H1 (cell line): Measurements from ENCODE around the gene ATP9B. TPM values are rescaled to one million over a fixed set of nuclear protein-coding genes. Genes with fewer than 3 reads are reported as not detected.

Source experiments
- CTCF ChIA-PET: fragments of 300-600 bp; sonication (Branson Sonifier 250); formaldehyde crosslinking; loops from one replicate; lab custom pipeline; 2021; ENCODE audit not compliant: partially characterized antibody; lab: Charles Lee
- POLR2A ChIA-PET: fragments of 300-600 bp; sonication (Branson Sonifier 250); formaldehyde crosslinking; loops from one replicate; lab custom pipeline; 2021; ENCODE audit warnings: inconsistent platforms; ENCODE audit not compliant: partially characterized antibody; lab: Charles Lee
- DNase-seq, 2 experiments: peaks; one replicate each; pipeline versions ENCODE4 v3.0.0 to v3.0.0-alpha.2; 2010 to 2022; ENCODE audit warnings: low spot score in 2 of 2, low read depth in 1 of 2, mixed read lengths in 1 of 2
- FAIRE-seq: peaks from 2 replicates; lab custom pipeline; 2011; peaks lifted over from hg19 to GRCh38; lab: Jason Lieb, UNC
- H2AFZ ChIP-seq: 2 replicates; pipeline ENCODE4 v1.8.1; 2012; ENCODE audit warnings: low read length, inconsistent platforms
- H2AK5ac ChIP-seq: 2 replicates; pipeline ENCODE4 v1.6.1; 2013; ENCODE audit warnings: low read depth, low read length
- H2BK120ac ChIP-seq: replicated peaks from 2 replicates; pipeline ENCODE3; 2013; ENCODE audit warnings: low read depth, low read length, inconsistent platforms
- H2BK12ac ChIP-seq: 2 replicates; pipeline ENCODE4 v1.6.1; 2013; ENCODE audit warnings: low read depth, low read length
- H2BK15ac ChIP-seq: 2 replicates; pipeline ENCODE4 v1.6.1; 2013; ENCODE audit warnings: low read length
- H2BK20ac ChIP-seq: 2 replicates; pipeline ENCODE4 v1.6.1; 2013; ENCODE audit warnings: low read length
- H2BK5ac ChIP-seq: 2 replicates; pipeline ENCODE4 v1.6.1; 2013; ENCODE audit warnings: low read depth, low read length
- H3K14ac ChIP-seq: 2 replicates; pipeline ENCODE4 v1.6.1; 2013; ENCODE audit warnings: inconsistent platforms; ENCODE audit not compliant: insufficient read length
- H3K18ac ChIP-seq: 2 replicates; pipeline ENCODE4 v1.6.1; 2013; ENCODE audit warnings: low read length; ENCODE audit errors: extremely low read depth
- H3K23ac ChIP-seq: 2 replicates; pipeline ENCODE4 v1.6.1; 2013; ENCODE audit warnings: inconsistent platforms; ENCODE audit not compliant: insufficient read length
- H3K23me2 ChIP-seq: 2 replicates; pipeline ENCODE4 v1.6.1; 2013; ENCODE audit warnings: low read depth, low read length
- H3K27ac ChIP-seq: 2 replicates; pipeline ENCODE4 v1.6.1; 2011; ENCODE audit warnings: low read depth, low read length, inconsistent platforms
- H3K27me3 ChIP-seq, 4 experiments: replicated peaks in 1 of 4; 1 replicate in 1 of 4; 2 replicates in 3 of 4; pipeline versions ENCODE4 v1.6.1 to v1.8.1; 2011 to 2013; ENCODE audit warnings: low read length in 3 of 4, mild to moderate bottlenecking in 3 of 4, inconsistent platforms in 2 of 4, mixed read lengths in 2 of 4, moderate library complexity in 1 of 4; ENCODE audit not compliant: control insufficient read depth in 3 of 4, insufficient read depth in 3 of 4; ENCODE audit errors: extremely low read depth in 1 of 4
- H3K36me3 ChIP-seq, 4 experiments: 2 replicates each; pipeline versions ENCODE4 v1.6.1 to v1.8.1; 2011 to 2013; ENCODE audit warnings: mild to moderate bottlenecking in 4 of 4, low read length in 3 of 4, moderate library complexity in 2 of 4, control low read depth in 1 of 4, inconsistent platforms in 1 of 4; ENCODE audit not compliant: insufficient read depth in 4 of 4, control insufficient read depth in 2 of 4
- H3K4ac ChIP-seq: replicated peaks from 2 replicates; pipeline ENCODE3; 2013; ENCODE audit warnings: low read length, low read depth, mixed read lengths, inconsistent platforms; ENCODE audit not compliant: insufficient read length
- H3K4me1 ChIP-seq, 4 experiments: replicated peaks in 1 of 4; 1 replicate in 1 of 4; 2 replicates in 3 of 4; pipeline versions ENCODE4 v1.6.1 to v1.8.1; 2011 to 2013; ENCODE audit warnings: low read length in 3 of 4, inconsistent platforms in 2 of 4, mixed read lengths in 1 of 4; ENCODE audit not compliant: insufficient read depth in 4 of 4, control insufficient read depth in 3 of 4
- H3K4me2 ChIP-seq, 2 experiments: 2 replicates each; pipeline versions ENCODE4 v1.6.1 to v1.8.1; 2011 to 2013; ENCODE audit warnings: low read depth in 2 of 2, low read length in 2 of 2, control low read depth in 1 of 2, inconsistent platforms in 1 of 2, mild to moderate bottlenecking in 1 of 2; ENCODE audit not compliant: insufficient read depth in 1 of 2
- H3K4me3 ChIP-seq, 4 experiments: fragments of 200-600, 300-600 bp in 1 of 4; sonication (generic), shearing (Covaris generic), sonication (Bioruptor Twin) in 1 of 4; 2 replicates each; pipeline versions ENCODE4 v1.5.1 to v1.8.1; 2011 to 2016; ENCODE audit warnings: low read length in 4 of 4, low read depth in 3 of 4, control low read depth in 2 of 4, inconsistent platforms in 2 of 4, mild to moderate bottlenecking in 2 of 4, mixed read lengths in 1 of 4, moderate library complexity in 1 of 4; ENCODE audit not compliant: insufficient read depth in 2 of 4; ENCODE audit errors: extremely low read depth in 1 of 4
- H3K56ac ChIP-seq: replicated peaks from 2 replicates; pipeline ENCODE3; 2013; ENCODE audit warnings: low read depth, mild to moderate bottlenecking, mixed read lengths, low read length, inconsistent platforms; ENCODE audit not compliant: insufficient read length
- H3K79me1 ChIP-seq: 2 replicates; pipeline ENCODE4 v1.6.1; 2013; ENCODE audit warnings: low read depth, low read length, control low read depth
- H3K79me2 ChIP-seq, 2 experiments: 2 replicates each; pipeline versions ENCODE4 v1.6.1 to v1.8.1; 2012 to 2013; ENCODE audit warnings: low read length in 2 of 2, mild to moderate bottlenecking in 2 of 2, inconsistent platforms in 1 of 2; ENCODE audit not compliant: insufficient read depth in 2 of 2, control insufficient read depth in 1 of 2
- H3K9ac ChIP-seq, 4 experiments: replicated peaks in 1 of 4; 1 replicate in 1 of 4; 2 replicates in 3 of 4; pipeline versions ENCODE4 v1.6.1 to v1.8.1; 2011 to 2013; ENCODE audit warnings: low read depth in 3 of 4, low read length in 3 of 4, control low read depth in 2 of 4, mild to moderate bottlenecking in 2 of 4, moderate library complexity in 2 of 4, inconsistent platforms in 1 of 4; ENCODE audit errors: extremely low read depth in 1 of 4
- H3K9me3 ChIP-seq, 2 experiments: 2 replicates each; pipeline versions ENCODE4 v1.6.1 to v1.8.1; 2012 to 2013; ENCODE audit warnings: mild to moderate bottlenecking in 2 of 2, moderate library complexity in 2 of 2, control low read depth in 1 of 2, inconsistent platforms in 1 of 2, low read depth in 1 of 2, low read length in 1 of 2, mixed read lengths in 1 of 2; ENCODE audit not compliant: insufficient read depth in 2 of 2
- H4K20me1 ChIP-seq, 2 experiments: replicated peaks in 1 of 2; 2 replicates each; pipeline versions ENCODE3 to v1.8.1; 2011 to 2013; ENCODE audit warnings: inconsistent platforms in 2 of 2, low read length in 2 of 2, mild to moderate bottlenecking in 1 of 2; ENCODE audit not compliant: insufficient read depth in 2 of 2, control insufficient read depth in 1 of 2
- H4K5ac ChIP-seq: 2 replicates; pipeline ENCODE4 v1.6.1; 2013; ENCODE audit warnings: low read length, low read depth, mixed read lengths, inconsistent platforms; ENCODE audit not compliant: insufficient read length
- H4K8ac ChIP-seq: 2 replicates; pipeline ENCODE4 v1.8.0; 2013; ENCODE audit warnings: mild to moderate bottlenecking, moderate library complexity, low read length, inconsistent platforms; ENCODE audit not compliant: insufficient read depth; ENCODE audit errors: extremely low read depth
- H4K91ac ChIP-seq: replicated peaks from 2 replicates; pipeline ENCODE3; 2013; ENCODE audit warnings: low read length, mixed read lengths, inconsistent platforms; ENCODE audit not compliant: insufficient read length
- BCL11A ChIP-seq, 2 experiments: IDR thresholded peaks; one replicate each; pipeline ENCODE4 v1.6.1; 2011; ENCODE audit warnings: low read depth in 2 of 2, low read length in 2 of 2, mild to moderate bottlenecking in 2 of 2
- EP300 ChIP-seq, 2 experiments: IDR thresholded peaks; 1 replicate in 1 of 2; 2 replicates in 1 of 2; pipeline ENCODE4 v1.6.1; 2011 to 2012; ENCODE audit warnings: low read depth in 2 of 2, low read length in 2 of 2, mild to moderate bottlenecking in 2 of 2, borderline replicate concordance in 1 of 2, inconsistent platforms in 1 of 2, moderate library complexity in 1 of 2
- JUN ChIP-seq: IDR thresholded peaks from 2 replicates; pipeline ENCODE4 v1.6.1; 2011; ENCODE audit warnings: low read depth, mild to moderate bottlenecking, improper control_type of control experiment, low read length
- JUND ChIP-seq: IDR thresholded peaks from 2 replicates; pipeline ENCODE4 v1.6.1; 2011; ENCODE audit warnings: mild to moderate bottlenecking, improper control_type of control experiment, low read length
- RNF2 ChIP-seq: fragments of 200-900, 300-1000 bp; sonication (generic); IDR thresholded peaks from 2 replicates; pipeline ENCODE4 v1.7.1; 2016; ENCODE audit warnings: borderline replicate concordance, low read depth, mild to moderate bottlenecking, antibody characterized with exemption, low read length; ENCODE audit not compliant: poor library complexity, severe bottlenecking; ENCODE audit errors: missing control alignments
- TEAD4 ChIP-seq: IDR thresholded peaks from 2 replicates; pipeline ENCODE4 v1.6.1; 2012; ENCODE audit warnings: low read depth, low read length, inconsistent platforms, mixed read lengths
- WGBS, 2 experiments: shearing (Covaris generic) in 1 of 2; methylation state at CpG; one replicate each; pipeline versions ENCODE4 v1.1.6 to v1.1.7; 2013 to 2015; ENCODE audit warnings: low lambda C conversion rate in 2 of 2, mixed read lengths in 2 of 2, inconsistent platforms in 1 of 2, low coverage in 1 of 2, missing lambda C conversion rate in 1 of 2; ENCODE audit not compliant: insufficient replicate concordance in 2 of 2, insufficient coverage in 1 of 2, insufficient read length in 1 of 2; ENCODE audit errors: extremely low coverage in 1 of 2, missing lambda C conversion rate in 1 of 2; 5-methylcytosine and 5-hydroxymethylcytosine counted together
- polyA plus RNA-seq, 7 experiments: library from polyadenylated mRNA; depleted of rRNA in 3 of 7; stranded (reverse) in 5 of 7; unstranded in 2 of 7; fragments of >200 nt in 5 of 7; fragments of 200-250 nt in 2 of 7; gene quantifications; 1 replicate in 5 of 7; 2 replicates in 1 of 7; 4 replicates in 1 of 7; pipeline versions ENCODE4 v1.2.1 to v1.2.3, GENCODE V29; 2011 to 2013; ENCODE audit warnings: missing spikeins in 2 of 7, mixed read lengths in 2 of 7
- total RNA-seq: library from RNA; stranded (reverse); fragmentation: NEBNext Ultra II Directional; extraction: Animal tissue kit (Norgen Biotek cat#: 25700); gene quantifications from 2 replicates; pipeline ENCODE4 v1.2.1, GENCODE V29; 2021

The ATP9B gene
- total and polyA plus RNA-seq, 2 of the 8 experiments (the other 6 are each of a cell fraction or from before 2014, with no cell fraction given): 15.1 to 21.7 TPM

DNA sequence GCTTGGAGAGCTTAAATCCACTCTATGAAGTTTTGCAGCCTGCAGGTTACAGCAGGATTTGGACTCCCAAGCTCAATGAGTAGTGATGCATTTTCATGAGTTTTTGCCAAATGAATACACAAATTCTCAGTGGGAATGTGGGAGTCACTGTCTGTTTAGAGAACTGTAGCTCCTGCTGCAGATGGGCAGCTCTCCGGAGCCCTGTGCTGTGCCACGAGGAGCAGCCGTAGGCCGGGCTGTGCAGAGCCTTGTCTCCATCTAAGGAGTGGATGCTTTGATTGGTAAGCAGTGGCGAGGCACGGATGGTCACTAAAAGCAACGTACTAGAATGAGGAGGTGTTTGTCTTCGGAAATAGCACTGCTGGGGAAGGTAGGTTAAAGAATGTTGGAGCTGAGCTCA, 230.5 kb downstream of the ATP9B start:
- H3K4me2 ChIP-seq: no peak overlapping the region
- H3K56ac ChIP-seq: no peak overlapping the region
- no peak overlapping the region for H4K91ac ChIP-seq
- H2BK5ac ChIP-seq: no peak overlapping the region
- H3K27ac ChIP-seq: no peak overlapping the region
- H4K5ac ChIP-seq: no peak overlapping the region
- H3K9ac ChIP-seq: no peak overlapping the region
- H3K9me3 ChIP-seq: no peaks in the 10 kb centered on the region
- H3K79me2 ChIP-seq: no peaks in the 10 kb centered on the region
- H4K8ac ChIP-seq: no peak overlapping the region
- H3K36me3 ChIP-seq: no peaks in the 10 kb centered on the region; a peak in 2 of 8 replicates
- no peaks in the 10 kb centered on the region; a peak in 1 of 7 replicates for H3K4me1 ChIP-seq
- H3K23me2 ChIP-seq: no peaks in the 10 kb centered on the region; the same call in 1 of the 2 replicates
- H3K4ac ChIP-seq: no peak overlapping the region
- DNase-seq: no peak
- H3K79me1 ChIP-seq: no peaks in the 10 kb centered on the region
- no peak overlapping the region for H2BK12ac ChIP-seq
- H2BK15ac ChIP-seq: no peak overlapping the region
- H2BK20ac ChIP-seq: no peak overlapping the region
- H2AK5ac ChIP-seq: no peak overlapping the region
- H3K23ac ChIP-seq: no peak overlapping the region
- H4K20me1 ChIP-seq: peaks cover 0 to 3% of the 10 kb centered on the region in 2 experiments
- H3K27me3 ChIP-seq: no peaks in the 10 kb centered on the region
- POLR2A ChIA-PET: no interaction called here
- no peak overlapping the region for H3K4me3 ChIP-seq
- WGBS, 2 experiments: 95% methylated on average over 8 of the region's 8 CpGs; no CpG with 5 or more reads in 1 of the 2 experiments
- TF ChIP-seq EP300 (IDR thresholded peaks at IDR 0.05; ENCODE audit: borderline replicate concordance in 1 of 2, low read depth in 2 of 2, low read length in 2 of 2) (no peak), TEAD4 (no peak), JUN (no peak), BCL11A (IDR thresholded peaks at IDR 0.05; ENCODE audit: low read depth in 2 of 2, low read length in 2 of 2) (no peak), RNF2 (no peak), JUND (no peak)
- FAIRE-seq: no peak
- H2BK120ac ChIP-seq: no peak overlapping the region
- H3K14ac ChIP-seq: no peak overlapping the region
- H3K18ac ChIP-seq: no peak overlapping the region
- CTCF ChIA-PET: interaction anchor here (0.6 kb wide), 1 partner anchor 24 kb away, joined by 3 read pairs; no protein-coding TSS in a partner anchor
- no peak overlapping the region for H2AFZ ChIP-seq
